GM19043 (cell line): ENCODE results near the gene STAM.
"Not testable (repeated sequence)": the region's sequence is repeated elsewhere in the genome, so short reads cannot be mapped to it uniquely, and the experiment has no call there.

Experiments
- ATAC-seq: cut with Tn5 transposase; IDR thresholded peaks from one replicate; pipeline ENCODE4 v1.9.1; 2021; ENCODE audit warnings: low read depth; ENCODE audit not compliant: unreplicated experiment

Gene STAM

GRCh38 chr10:17643755-17644484 is at the start of gene STAM:
Gene STAM (plus strand): TSS chr10:17644151. CDS start chr10:17644340, 189 bp downstream.
- peak; percentile 79 for ATAC-seq

GRCh38 chr10:17597386-17597785 is 46.6 kb upstream of the STAM start:
- ATAC-seq, result no peak

- no peak for ATAC-seq
These were observed 44.9 kb upstream of the STAM start for GRCh38 chr10:17599089-17599488.

- ATAC-seq, result no peak
These were observed 38.0 kb upstream of the STAM start for GRCh38 chr10:17605936-17606335.

GRCh38 chr10:17606547-17607040 is 37.4 kb upstream of the STAM start:
- no peak for ATAC-seq

- ATAC-seq, result no peak
These were observed 36.9 kb upstream of the STAM start for GRCh38 chr10:17607060-17607459.

GRCh38 chr10:17607603-17608332 is 36.2 kb upstream of the STAM start:
- ATAC-seq, result peak; percentile 86

- ATAC-seq, result no peak
These were observed 34.4 kb upstream of the STAM start for GRCh38 chr10:17609523-17610079.

- peak; percentile 31 for ATAC-seq
These were observed 27.4 kb upstream of the STAM start for GRCh38 chr10:17616403-17617030.

- peak; percentile 51 for ATAC-seq
These were observed 26.7 kb upstream of the STAM start, which contains the start of gene HACD1 for GRCh38 chr10:17617031-17617911. Gene HACD1 (minus strand): TSS chr10:17617374. CDS start chr10:17617339, 35 bp downstream.

- ATAC-seq, result no peak
These were observed 21.9 kb upstream of the STAM start for GRCh38 chr10:17622061-17622460.

GRCh38 chr10:17624996-17625395 is 19.0 kb upstream of the STAM start:
- no peak for ATAC-seq

- no peak for ATAC-seq
These were observed 17.3 kb upstream of the STAM start for GRCh38 chr10:17626656-17627055.

GRCh38 chr10:17632590-17632989 is 11.4 kb upstream of the STAM start:
- not testable (repeated sequence) for ATAC-seq

GRCh38 chr10:17633353-17633752 is 10.6 kb upstream of the STAM start:
- ATAC-seq, result no peak

- no peak for ATAC-seq
These were observed 6.1 kb upstream of the STAM start for GRCh38 chr10:17637869-17638268.

GRCh38 chr10:17640331-17640816 is 3.6 kb upstream of the STAM start:
- ATAC-seq, result no peak

GRCh38 chr10:17643339-17643754 is 604 bp upstream of the STAM start:
- ATAC-seq, result peak; percentile 18

- peak; percentile 24 for ATAC-seq
These were observed 563 bp downstream of the STAM start for GRCh38 chr10:17644485-17644943.
